ENCODE data around the gene LRMDA.

Gene LRMDA

DNA sequence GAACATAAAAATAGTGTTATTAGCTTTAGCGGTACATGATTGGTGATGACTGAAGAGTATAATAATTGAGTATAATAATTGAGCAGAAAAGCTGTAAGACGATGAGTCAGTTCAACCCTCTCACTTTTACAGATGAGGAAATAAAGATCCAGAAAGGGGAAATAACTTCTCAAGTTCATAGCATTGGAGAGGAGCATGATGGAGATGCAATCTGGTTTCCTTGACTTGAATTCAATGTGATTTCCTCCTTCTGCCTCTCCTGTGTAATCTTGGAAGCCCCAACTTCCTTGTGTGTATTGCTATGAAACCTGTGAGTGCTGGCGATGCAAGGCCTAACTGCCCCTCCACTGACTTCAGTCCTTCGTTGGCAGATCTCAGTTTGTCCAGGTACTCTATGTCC, 265.1 kb downstream of the LRMDA start:
- DNase-seq (ENCODE audit: low read depth in 1 of 2, low spot score in 1 of 2): no peak

DNA sequence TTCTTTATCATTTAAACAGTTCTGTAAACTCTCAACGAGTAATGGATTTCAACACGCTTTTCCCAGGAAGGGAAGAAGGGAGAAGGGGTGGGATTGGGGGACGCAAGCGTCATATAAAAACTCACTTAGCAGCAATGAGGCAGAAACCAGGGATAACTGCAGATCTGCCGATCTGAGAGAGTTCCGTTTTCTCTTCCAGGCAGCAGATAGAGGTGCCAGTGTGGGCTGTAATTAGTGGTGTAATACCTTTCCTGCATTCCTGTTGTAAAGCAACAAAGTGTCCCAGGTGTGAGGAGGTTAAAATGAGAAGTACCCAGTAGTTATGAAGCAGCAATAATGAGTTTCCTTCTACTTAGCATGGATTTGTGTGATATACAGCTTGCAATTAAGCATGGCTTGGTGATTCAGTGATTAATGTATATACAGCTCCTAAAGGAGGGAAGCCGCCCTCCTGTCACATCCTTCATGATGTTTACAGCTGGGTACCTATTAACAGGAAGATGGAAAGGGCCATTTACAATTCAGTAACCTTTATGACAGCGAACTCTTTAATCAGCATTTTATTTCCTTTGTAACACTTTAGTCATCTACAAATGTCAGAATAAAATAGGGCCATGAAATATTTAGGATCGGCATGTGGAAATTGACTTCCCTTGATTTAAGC, 271.9 kb downstream of the LRMDA start:
- DNase-seq (ENCODE audit: low read depth in 1 of 2, low spot score in 1 of 2): no peak

DNA sequence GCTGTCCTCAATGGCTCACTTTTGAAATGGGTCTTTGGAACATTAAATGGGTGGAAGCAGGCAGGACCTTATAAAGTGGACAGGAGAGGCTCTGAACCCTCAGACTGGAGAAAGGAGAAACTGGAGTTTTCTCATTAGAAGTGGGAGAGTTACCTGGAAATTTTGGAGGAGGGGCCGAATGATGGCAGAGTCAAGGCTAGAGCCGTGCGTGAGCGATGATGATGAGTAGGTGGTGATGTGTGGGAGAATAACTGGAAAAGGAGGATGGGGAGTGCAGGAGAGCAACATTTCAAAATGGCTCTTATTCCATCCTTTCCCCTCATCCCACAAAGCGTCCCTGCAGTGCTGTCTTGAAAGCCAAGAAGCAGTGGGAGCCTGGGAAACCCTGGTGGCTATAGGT, 274.0 kb downstream of the LRMDA start:
- DNase-seq (ENCODE audit: low read depth in 1 of 2, low spot score in 1 of 2): no peak

DNA sequence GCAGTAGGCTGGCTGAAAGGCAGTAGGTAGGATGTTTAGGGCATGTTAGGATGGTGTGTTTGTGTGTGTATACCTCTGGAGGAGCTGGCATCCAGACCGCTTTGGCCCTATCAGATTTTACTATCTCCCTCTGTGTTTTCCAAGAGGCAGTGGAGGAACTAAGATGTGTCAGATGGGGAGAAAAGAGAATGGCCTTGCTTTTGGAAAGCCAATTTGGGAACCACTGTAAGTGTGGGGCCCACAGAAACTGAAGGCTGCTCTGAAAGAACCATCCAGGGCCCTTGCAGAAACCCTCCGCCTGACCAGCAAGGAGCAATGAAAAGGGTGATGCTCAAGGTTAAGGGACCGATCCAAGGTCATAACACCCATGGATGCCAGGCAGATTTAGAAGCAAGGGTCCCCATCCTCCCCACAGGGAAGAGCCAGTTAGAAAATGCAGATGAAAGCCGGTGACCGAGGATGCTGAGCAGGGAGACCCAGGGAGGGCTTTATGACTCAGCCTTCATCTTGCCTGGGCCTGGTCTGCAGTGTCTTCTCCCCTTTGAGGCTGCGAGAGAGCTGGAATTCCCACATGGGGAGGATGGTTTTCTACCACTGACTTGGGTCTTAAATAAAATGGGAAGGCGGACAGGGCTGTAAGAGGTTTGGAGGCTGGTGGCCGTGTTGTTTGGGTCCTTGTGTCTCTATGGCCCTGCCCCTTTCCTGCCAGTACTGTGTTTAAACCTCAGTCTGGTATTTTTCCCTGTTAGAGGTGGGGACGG, 275.8 kb downstream of the LRMDA start:
- no peak for DNase-seq (ENCODE audit: low read depth in 1 of 2, low spot score in 1 of 2)

DNA sequence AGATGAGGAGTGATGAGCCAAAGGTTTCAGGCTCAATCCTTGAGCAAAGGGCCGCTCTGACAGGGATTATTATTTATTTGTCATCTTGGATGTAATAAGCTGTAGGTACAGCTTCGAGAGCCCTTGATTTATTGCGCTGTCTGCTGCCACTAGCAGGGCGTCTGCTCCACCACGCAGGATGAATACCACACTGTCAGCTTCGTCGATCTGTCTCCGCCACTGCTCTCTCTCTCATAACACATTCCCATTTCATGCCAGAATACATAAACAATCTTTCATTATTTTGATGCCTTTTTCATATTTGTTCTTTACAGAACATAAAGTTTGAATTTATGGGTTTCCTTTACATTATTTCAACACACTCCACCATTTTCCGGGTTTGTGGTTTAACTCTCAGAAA, 276.6 kb downstream of the LRMDA start:
- no peak for DNase-seq (ENCODE audit: low read depth in 1 of 2, low spot score in 1 of 2)

DNA sequence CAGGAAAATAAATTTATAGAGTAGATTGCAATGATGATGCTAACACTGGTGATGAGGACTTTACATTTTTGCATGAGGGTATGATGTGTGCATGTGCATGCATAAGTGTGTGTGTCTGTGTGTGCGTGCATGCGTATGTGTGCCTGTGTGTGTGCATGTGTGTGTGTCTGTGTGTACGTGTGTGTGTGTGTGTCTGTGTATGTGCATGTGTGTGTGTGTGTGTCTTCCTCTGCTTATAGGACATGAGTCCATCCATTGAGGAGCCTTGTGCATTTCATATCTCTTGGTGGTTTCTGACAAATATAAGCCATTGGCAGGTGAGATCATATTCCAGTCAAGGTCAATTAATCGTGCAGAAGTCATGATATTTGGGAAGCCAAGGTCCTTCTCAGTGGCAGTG, 277.8 kb downstream of the LRMDA start:
- no peak for DNase-seq (ENCODE audit: low read depth in 1 of 2, low spot score in 1 of 2)

DNA sequence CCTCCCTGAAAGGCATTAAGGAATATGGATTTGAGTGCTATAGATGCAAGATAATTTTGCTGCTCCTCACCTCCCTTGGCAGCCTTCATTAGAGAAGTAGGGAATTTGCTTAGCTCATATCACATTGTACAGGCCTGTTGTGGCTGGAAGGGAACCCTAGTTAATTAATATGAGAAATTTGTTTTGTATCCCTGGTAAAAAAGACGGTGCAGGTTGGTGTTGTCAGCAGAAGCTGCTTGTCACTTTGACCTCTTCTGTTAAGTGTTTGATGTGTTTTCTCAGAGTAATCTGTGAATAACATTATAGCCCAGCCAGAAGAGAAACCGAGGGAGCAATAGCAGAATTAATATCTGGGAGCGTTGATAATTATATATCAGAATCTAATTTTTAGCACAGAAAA, 278.4 kb downstream of the LRMDA start:
- no peak for DNase-seq (ENCODE audit: low read depth in 1 of 2, low spot score in 1 of 2)

DNA sequence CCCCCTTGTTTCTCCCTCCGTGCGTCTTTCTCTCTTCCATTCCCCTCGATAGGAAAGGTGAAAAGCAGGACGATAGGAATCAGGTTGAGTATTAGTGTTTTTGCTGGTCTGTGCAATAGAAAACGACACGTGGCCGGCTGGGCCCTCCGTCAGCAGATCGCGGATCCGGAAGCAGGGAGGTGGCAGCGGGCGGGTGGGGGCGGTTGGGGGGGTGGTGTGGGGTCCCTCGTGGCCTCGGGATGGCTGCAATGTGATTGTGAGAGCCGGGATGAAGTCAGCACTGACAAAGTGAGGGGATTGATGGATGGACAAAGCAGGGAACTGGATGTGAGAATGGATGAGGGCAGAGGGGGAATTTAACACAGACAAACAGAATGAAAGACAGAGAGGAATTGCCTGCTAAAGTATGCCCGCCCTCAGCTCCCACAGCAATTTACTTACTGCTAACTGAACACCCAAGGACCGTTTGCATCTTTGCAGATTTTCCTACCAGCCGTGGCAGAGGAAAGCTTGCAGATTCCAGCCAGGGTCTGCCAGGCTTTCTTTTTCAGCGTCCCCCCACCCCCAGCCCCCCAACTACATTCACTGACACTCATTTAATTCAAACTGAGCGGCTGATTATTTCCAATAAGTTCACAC, 280.9 kb downstream of the LRMDA start:
- no peak for DNase-seq (ENCODE audit: low read depth in 1 of 2, low spot score in 1 of 2)

DNA sequence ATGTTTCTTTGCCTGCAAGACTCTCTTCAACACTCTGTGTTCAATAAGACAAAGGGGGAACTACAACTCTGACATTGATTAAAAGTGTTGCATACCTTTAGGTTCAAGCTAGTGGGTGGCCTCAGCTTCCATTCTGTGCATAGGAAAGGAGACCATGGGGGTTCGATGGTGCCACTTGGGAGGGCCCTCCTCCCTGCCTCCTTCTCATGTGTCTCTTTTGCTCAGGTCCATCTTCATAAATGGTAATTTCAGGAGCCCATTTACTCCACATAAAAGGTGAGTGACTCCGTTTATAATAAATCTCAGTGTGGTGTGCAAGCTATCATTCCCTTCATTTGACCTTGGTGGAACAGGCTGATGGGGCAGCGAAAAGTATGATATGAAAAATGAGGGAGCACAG, 285.1 kb downstream of the LRMDA start:
- DNase-seq (ENCODE audit: low read depth in 1 of 2, low spot score in 1 of 2): no peak

DNA sequence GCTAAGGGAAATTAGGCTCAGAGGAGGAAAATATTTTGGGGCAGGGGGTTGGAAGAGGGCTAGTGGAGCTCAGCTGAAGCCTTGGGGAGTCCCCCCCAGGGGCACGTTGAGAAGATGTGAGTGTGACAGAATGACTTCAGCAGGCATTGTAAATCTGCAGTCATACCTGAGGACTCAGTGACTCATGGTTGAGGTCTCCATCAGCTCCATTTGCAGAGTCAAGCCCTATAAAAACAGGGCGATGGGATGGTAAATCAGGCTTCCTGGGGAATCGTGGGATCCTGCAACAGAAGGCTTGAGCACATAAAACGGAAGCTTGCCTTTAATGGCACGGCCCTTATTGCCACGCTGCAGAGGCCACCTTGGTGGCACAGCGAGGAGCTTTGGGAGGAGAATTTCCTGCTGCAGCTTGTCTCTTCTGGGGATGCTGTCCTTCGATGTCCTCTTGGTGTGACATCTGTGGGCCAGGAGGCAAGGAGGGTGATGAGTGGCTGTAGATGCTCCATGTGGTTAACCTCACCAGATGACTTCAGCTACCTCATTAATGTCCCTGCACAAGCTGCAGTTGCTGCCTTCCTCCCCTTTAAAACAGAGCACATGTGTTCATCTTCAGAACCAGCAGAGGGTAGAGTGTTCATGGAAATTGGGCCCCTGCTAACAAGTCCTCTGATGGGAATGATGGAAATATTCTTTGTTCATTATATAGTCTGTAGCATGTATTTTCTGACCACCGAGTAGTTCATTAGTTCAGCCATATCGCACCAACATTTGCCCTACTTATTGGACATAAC, 285.9 kb downstream of the LRMDA start:
- no peak for DNase-seq (ENCODE audit: low read depth in 1 of 2, low spot score in 1 of 2)

DNA sequence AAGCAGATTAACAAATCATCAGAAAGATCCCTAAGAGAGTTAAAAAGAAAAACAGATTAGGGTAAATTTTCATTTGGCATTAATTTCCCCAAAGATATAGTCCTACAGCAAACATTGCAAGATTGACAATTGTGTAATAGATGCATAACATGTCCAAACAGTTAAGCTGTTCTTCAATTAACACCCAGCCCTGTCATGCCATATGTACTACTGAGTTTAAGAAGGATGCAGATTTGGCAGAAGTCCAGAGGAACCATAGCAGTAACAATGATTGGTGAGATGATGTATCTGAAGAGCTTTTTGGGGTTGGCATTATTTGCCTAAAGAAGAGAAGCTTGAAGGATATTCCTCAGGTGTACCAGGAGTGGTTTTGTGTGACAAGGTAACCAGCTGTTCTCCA, 287.6 kb downstream of the LRMDA start:
- DNase-seq (ENCODE audit: low read depth in 1 of 2, low spot score in 1 of 2): no peak

DNA sequence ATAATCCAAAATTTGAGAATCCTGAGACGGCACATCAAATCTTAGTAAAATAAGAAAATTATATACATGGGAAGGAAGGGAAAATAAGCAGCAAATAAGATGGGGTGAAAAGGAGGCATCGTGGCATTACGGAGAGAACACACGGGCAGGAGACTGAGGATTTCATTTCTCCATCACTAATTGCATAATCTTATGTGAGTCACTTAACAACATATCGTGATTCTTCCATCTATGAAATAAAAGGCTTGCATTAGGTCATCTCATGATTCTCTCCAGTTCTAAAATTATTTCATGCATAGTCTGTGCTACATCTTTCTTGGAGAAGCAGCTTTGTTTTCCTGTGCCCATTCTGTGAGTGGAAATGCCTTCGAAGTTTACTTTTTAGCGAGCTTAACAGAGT, 288.7 kb downstream of the LRMDA start:
- no peak for DNase-seq (ENCODE audit: low read depth in 1 of 2, low spot score in 1 of 2)

DNA sequence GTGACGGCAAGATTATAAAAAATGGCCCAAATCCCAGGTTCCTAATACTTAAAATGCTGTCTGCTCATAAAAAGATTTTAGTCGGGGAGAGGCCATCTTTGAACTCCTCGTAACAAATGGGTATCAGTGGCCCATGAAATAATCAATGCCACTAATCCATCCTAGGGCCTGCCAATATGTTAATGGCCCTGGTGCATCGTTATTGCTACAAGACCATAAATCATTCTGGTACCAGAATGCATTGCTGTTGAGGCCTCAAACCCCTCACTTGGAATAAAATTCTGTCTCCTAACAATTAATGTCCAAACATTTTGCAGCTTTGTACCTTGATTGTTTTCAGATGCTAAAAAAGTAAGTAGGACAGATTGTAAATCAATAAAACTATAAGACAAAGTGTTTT, 290.6 kb downstream of the LRMDA start:
- DNase-seq (ENCODE audit: low read depth in 1 of 2, low spot score in 1 of 2): no peak

DNA sequence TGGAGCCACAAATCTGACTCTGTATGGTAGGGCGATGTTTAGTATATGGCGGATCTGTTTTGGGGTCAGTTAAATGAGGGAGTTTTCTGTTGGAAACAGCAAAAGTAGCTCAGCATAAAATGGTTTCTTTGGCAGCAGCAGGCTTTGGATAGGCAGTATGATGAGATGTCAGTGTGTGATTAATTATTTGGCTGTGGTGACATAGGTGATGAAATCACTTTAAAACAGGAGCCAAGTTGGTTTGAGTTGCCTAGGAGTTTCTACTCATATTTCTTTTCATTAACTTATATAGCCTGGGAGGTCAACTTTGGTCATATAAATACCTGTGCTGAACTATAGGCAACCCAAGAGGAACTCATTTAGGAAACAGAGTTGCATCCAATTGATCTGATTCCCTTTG, 291.2 kb downstream of the LRMDA start:
- no peak for DNase-seq (ENCODE audit: low read depth in 1 of 2, low spot score in 1 of 2)

DNA sequence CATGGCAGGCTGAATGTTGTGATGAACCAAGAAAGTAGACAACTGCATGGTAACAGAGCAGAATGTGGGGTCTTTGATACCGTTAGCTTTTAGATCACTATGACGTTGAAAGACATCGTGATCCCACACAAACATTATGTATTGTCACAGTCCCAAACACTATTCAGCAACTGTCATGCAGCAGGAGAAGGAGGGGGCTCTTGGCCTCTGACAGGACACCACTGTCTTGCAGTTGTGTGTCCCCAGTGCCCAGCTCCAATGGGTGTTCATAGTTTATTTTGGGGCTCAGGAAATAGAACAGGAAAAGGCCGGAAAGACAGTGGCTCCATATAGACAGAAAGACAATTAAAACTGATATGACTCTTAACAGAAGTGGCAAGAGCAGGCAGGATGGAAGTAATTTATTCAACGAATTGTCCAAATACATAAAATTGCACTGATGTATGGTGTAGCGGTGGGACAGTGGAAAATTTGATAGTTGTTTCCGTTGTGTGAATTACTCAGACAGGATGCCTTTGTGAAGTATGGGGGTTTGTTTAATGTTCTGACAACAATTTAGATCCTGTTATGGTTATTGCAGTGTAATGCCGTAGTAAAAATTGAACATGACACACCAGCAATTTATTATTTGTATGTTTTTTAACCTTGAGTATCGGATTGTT, 292.0 kb downstream of the LRMDA start:
- DNase-seq (ENCODE audit: low read depth in 1 of 2, low spot score in 1 of 2): no peak

DNA sequence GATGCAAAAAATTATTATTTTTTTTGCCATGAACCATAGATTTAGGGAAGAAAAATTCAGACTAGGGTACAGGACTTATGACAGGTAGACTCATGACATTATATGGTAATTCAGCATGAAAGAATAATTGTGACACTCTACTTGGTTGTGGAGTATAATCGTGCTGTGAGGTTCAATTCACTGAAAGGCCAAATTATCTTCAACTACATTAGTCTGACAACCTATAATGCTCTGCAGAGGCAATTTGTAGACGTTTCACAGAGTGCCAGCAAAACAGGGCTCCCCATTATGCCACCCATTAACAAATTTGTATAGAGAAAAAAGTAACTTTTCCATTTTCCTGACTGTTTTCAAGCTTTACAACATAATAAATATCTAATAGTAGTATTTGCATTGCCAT, 292.6 kb downstream of the LRMDA start:
- no peak for DNase-seq (ENCODE audit: low read depth in 1 of 2, low spot score in 1 of 2)

DNA sequence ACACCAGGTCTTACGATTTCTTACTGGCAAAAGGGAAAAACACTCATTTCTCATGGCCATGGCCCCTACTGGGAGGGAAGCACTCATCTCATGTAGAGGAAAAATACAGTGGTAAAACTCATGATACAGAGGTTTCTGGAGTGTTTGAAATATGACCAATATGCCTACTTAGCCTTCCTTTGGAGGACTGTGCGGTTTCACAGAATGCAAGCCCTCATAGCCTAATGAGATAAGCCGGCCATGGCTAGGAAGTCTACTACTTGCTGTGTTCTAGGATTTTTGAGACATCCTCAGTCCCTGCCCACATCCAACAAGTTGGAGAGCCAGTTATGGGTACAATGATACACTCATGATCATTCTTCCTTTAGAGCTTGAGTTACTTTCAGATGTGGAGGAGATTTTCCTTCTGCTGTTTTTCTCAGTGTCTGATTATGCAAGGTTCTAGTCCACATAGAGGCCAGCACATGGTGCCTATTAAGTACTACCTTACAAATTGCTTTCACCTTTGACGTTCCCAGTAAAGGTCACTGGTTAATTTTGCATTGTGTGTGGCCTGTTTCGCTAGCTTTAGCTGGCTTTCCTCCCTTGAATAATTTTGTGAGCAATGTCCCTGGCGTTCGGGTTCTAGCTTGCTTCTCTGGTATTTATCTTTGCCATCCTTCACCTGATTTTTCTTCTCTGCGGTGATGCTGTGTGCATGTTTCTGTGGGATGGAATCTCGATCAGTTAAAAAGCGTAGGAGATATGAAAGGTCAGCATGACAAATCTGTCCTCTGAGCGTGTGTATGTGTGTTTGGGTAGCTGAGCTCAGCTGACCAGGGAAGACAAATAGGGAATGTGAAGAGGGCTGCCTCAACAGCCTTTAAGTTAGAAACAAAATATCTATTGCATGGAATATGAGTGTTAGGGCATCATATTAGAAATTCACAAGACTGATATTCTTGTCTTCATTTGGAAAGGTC, 295.4 kb downstream of the LRMDA start:
- DNase-seq (ENCODE audit: low read depth in 1 of 2, low spot score in 1 of 2): no peak

DNA sequence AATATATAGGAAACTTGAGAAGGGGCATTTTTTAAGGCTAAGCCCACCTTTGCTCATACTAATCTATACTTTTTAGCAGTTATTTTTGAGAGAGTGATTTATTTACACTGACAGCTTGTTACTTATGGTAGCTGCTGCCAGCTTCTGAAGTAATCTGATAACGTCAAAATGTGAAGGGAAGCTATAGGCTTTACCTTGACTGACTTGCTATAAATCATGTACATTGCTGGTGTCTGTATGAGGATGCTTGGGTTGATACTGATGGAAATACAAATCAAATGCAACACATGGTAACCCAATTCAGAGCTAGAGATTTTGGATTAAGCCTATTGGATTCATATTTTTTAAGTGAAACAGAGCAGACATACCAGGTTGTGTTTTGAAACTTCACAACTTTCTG, 299.4 kb downstream of the LRMDA start:
- DNase-seq (ENCODE audit: low read depth in 1 of 2, low spot score in 1 of 2): no peak

DNA sequence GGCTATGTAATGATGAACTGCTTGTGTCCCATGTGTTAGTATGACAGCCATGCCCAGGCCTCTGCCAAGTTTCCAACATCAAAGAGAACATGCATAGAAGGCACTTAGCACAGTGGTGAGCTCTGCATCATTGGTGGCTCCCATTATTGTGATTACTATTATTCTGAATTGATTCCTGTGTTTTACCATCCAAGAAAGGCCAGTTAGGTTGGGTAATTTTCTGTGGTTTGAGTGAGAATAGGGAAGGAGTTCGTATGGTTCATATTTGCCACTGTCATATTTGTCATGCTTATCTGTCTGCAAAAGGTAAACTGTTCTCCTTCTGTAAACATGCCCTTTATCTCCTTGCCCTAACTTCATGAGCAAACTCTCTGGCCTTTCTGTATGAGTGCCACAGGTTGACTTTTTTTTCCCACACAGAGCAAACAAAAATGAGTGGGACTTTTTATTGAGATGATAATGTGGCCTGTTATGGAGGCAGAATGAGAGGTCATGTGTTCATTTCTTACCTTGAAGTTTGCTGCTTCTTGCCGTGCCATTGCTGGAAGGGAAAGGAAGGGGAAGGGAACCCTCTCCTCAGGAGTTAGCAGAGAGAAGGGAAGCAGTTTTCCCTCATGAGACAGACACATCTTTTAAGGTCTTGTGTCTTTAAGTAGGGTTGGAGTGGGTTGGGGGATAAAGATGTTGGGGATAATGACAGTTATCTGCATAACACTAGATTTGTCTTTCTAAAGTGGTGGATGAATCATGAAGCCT, 301.9 kb downstream of the LRMDA start:
- no peak for DNase-seq (ENCODE audit: low read depth in 1 of 2, low spot score in 1 of 2)

Measured in stimulated activated CD4-positive, alpha-beta T cell treated with anti-CD3 and anti-CD28 coated beads, Interleukin-15, amount 100 ng/mL, for 1 hour (primary cell).